ENCODE data around the gene OR13C9.
"Not testable (repeated sequence)": the region's sequence is repeated elsewhere in the genome, so short reads cannot be mapped to it uniquely, and the experiment has no call there.

The OR13C9 gene

GRCh38 chr9:104618104-104618503, at the start of gene OR13C9:
Gene OR13C9 (minus strand): TSS chr9:104618204. CDS start chr9:104618204, 0 bp downstream.
- no peak for DNase-seq

- DNase-seq = no peak
Observed at GRCh38 chr9:104658496-104659195, 40.6 kb upstream of the OR13C9 start.

GRCh38 chr9:104635456-104635855, 17.5 kb upstream of the OR13C9 start:
- no peak for DNase-seq

- DNase-seq = no peak
Observed at GRCh38 chr9:104633976-104634520, 16.0 kb upstream of the OR13C9 start.

- not testable (repeated sequence) for DNase-seq
Observed at GRCh38 chr9:104625964-104626363, 8.0 kb upstream of the OR13C9 start.

GRCh38 chr9:104617418-104617817, 586 bp downstream of the OR13C9 start:
- no peak for DNase-seq

- DNase-seq = no peak
Observed at GRCh38 chr9:104611213-104611612, 6.8 kb downstream of the OR13C9 start.

GRCh38 chr9:104608336-104608735, 9.7 kb downstream of the OR13C9 start:
- no peak for DNase-seq

- DNase-seq = no peak
Observed at GRCh38 chr9:104606152-104606551, 11.9 kb downstream of the OR13C9 start.

GRCh38 chr9:104605527-104605926, 12.5 kb downstream of the OR13C9 start, which contains the start of gene OR13C2:
Gene OR13C2 (minus strand): TSS chr9:104605627. CDS start chr9:104605627, 0 bp downstream.
- DNase-seq = not testable (repeated sequence)

- no peak for DNase-seq
Observed at GRCh38 chr9:104604801-104605200, 13.2 kb downstream of the OR13C9 start.

- DNase-seq = not testable (repeated sequence)
Observed at GRCh38 chr9:104599313-104599712, 18.7 kb downstream of the OR13C9 start, which contains the start of gene OR13C5. Gene OR13C5 (minus strand): TSS chr9:104599413. CDS start chr9:104599413, 0 bp downstream.

GRCh38 chr9:104598749-104599148, 19.3 kb downstream of the OR13C9 start:
- not testable (repeated sequence) for DNase-seq

- DNase-seq = no peak
Observed at GRCh38 chr9:104589626-104590025, 28.4 kb downstream of the OR13C9 start.

GRCh38 chr9:104586496-104587180, 31.4 kb downstream of the OR13C9 start:
- DNase-seq = no peak

- no peak for DNase-seq
Observed at GRCh38 chr9:104580562-104580961, 37.4 kb downstream of the OR13C9 start.

GRCh38 chr9:104577263-104577662, 40.7 kb downstream of the OR13C9 start:
- no peak for DNase-seq

- no peak for DNase-seq
Observed at GRCh38 chr9:104575456-104575855, 42.5 kb downstream of the OR13C9 start.

GRCh38 chr9:104572612-104573011, 45.4 kb downstream of the OR13C9 start:
- DNase-seq = no peak

- DNase-seq = no peak
Observed at GRCh38 chr9:104568868-104569267, 49.1 kb downstream of the OR13C9 start, which contains the start of gene OR13C8. Gene OR13C8 (plus strand): TSS chr9:104569168. CDS start chr9:104569168, 0 bp downstream.
